Stomach (tissue), 9 donors: ENCODE results near the gene TGDS. TPM values are rescaled to one million over a fixed set of nuclear protein-coding genes. Genes with fewer than 3 reads are reported as not detected.

Experiments used
- DNase-seq, 2 donors: peaks; one replicate each; pipeline versions ENCODE4 v3.0.0 to v3.0.0-alpha.2; 2013 to 2019
- H3K27ac ChIP-seq, 5 donors: fragments of 200-600 bp in 4 of 5; sonication (generic) in 4 of 5; one replicate each; pipeline ENCODE4 v1.5.1; 2013 to 2019; ENCODE audit warnings: mild to moderate bottlenecking in 1 of 5, moderate library complexity in 1 of 5
- H3K27me3 ChIP-seq, 3 donors: fragments of 200-600 bp; sonication (generic); one replicate each; pipeline ENCODE4 v1.5.1; 2017 to 2019; ENCODE audit warnings: mixed run types in 1 of 3
- H3K36me3 ChIP-seq, 4 donors: fragments of 200-600 bp; sonication (generic); 1 replicate in 3 of 4; 2 replicates in 1 of 4; pipeline ENCODE4 v1.5.1; 2016 to 2019
- H3K4me1 ChIP-seq, 4 donors: fragments of 200-600 bp; sonication (generic); one replicate each; pipeline ENCODE4 v1.5.1; 2016 to 2019
- H3K4me3 ChIP-seq, 4 donors: fragments of 200-600 bp; sonication (generic) in 3 of 4; one replicate each; pipeline ENCODE4 v1.5.1; 2016 to 2019; ENCODE audit warnings: mild to moderate bottlenecking in 1 of 4
- H3K9me3 ChIP-seq, 4 donors: fragments of 200-600 bp; sonication (generic); one replicate each; pipeline ENCODE4 v1.5.1; 2016 to 2019
- EP300 ChIP-seq: sonication (generic); formaldehyde crosslinking; IDR thresholded peaks from one replicate; pipeline ENCODE4 v1.6.1; 2017; ENCODE audit warnings: antibody characterized with exemption
- POLR2A ChIP-seq, 4 donors: fragments of 450-650 bp; IDR thresholded peaks; one replicate each; pipeline ENCODE4 v1.6.1; 2016; ENCODE audit warnings: antibody characterized with exemption in 4 of 4, control low read depth in 2 of 4, mild to moderate bottlenecking in 1 of 4, moderate library complexity in 1 of 4
- POLR2AphosphoS5 ChIP-seq, 3 donors: sonication (generic); formaldehyde crosslinking; IDR thresholded peaks; one replicate each; pipeline ENCODE4 v1.6.1; 2016; ENCODE audit warnings: antibody characterized with exemption in 3 of 3
- WGBS, 5 donors: extraction: QIAGEN DNeasy Blood & Tissue Kit in 3 of 5; methylation state at CpG; one replicate each; pipeline versions ENCODE4 v1.1.5 to v1.1.7; 2013 to 2018; 5-methylcytosine and 5-hydroxymethylcytosine counted together
- intact Hi-C: fragments of 100-400 bp; cut with DNase I; formaldehyde crosslinking; loops from one replicate; pipeline ENCODE4 v1.15.1; 2023; ENCODE audit warnings: low total_unique reads
- polyA plus RNA-seq, 3 donors: library from polyadenylated mRNA; stranded (reverse); fragments of 200-250 nt; gene quantifications; one replicate each; pipeline ENCODE4 v1.2.3, GENCODE V29; 2013
- total RNA-seq, 5 donors: library from RNA; depleted of rRNA; stranded (reverse); fragments of >200 nt; gene quantifications; one replicate each; pipeline versions ENCODE4 v1.1.0 to v1.2.3, GENCODE V29; 2014 to 2016
- TF ChIP-seq, protein P1 (sequence below), 7 experiments: fragments of 450-650 bp in 4 of 7; fragments of 200-600 bp in 3 of 7; sonication (generic) in 3 of 7; IDR thresholded peaks; one replicate each; pipeline ENCODE4 v1.5.1; 2016 to 2019; ENCODE audit warnings: antibody characterized with exemption in 7 of 7, control low read depth in 2 of 7, mild to moderate bottlenecking in 1 of 7
- donor health status: healthy with polysubstance abuse.
- donor health status: Bipolar disorder and iron deficiency.
- donor health status: healthy.

Gene TGDS
- total and polyA plus RNA-seq, 8 donors = 3.6 to 21.8 (median 8.2) TPM; not detected in 1

DNA sequence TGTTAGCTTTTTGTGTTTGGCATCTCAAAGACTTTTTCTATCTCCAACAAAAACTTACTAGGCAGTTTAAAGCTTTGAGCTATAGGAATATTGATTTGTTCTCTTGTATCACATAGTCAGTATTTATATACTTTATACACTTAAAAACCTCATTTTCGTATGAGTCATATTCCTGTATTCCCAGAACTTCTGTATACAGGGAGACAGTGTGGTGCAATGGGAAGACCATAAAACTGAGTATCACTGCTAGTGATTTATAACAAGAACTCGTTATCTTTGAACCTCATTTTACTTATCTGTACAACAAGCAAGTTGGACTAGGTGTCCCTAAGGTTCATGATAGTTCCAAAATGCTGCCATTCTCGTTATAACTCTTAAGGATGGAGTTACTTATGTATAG is 12.0 kb upstream of the TGDS start:
- WGBS, 5 donors = 48 to 71% (median 67%) methylated on average over 3 of the region's 3 CpGs
- no peaks in the 10 kb centered on the region for H3K27me3 ChIP-seq
- no peak for DNase-seq
- no peak for TF ChIP-seq EP300
- no peak for TF ChIP-seq POLR2A (IDR thresholded peaks at IDR 0.05)
- TF ChIP-seq, protein P1, sequence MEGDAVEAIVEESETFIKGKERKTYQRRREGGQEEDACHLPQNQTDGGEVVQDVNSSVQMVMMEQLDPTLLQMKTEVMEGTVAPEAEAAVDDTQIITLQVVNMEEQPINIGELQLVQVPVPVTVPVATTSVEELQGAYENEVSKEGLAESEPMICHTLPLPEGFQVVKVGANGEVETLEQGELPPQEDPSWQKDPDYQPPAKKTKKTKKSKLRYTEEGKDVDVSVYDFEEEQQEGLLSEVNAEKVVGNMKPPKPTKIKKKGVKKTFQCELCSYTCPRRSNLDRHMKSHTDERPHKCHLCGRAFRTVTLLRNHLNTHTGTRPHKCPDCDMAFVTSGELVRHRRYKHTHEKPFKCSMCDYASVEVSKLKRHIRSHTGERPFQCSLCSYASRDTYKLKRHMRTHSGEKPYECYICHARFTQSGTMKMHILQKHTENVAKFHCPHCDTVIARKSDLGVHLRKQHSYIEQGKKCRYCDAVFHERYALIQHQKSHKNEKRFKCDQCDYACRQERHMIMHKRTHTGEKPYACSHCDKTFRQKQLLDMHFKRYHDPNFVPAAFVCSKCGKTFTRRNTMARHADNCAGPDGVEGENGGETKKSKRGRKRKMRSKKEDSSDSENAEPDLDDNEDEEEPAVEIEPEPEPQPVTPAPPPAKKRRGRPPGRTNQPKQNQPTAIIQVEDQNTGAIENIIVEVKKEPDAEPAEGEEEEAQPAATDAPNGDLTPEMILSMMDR (IDR thresholded peaks at IDR 0.05) = no peak
- TF ChIP-seq POLR2AphosphoS5 (IDR thresholded peaks at IDR 0.05) = no peak
- H3K9me3 ChIP-seq = no peaks in the 10 kb centered on the region
- no peak overlapping the region for H3K4me3 ChIP-seq
- H3K36me3 ChIP-seq = peaks cover 6 to 44% (median 38%) of the 10 kb centered on the region in 4 donors
- no peak overlapping the region for H3K27ac ChIP-seq
- H3K4me1 ChIP-seq = peaks cover 0 to 34% (median 5%) of the 10 kb centered on the region in 4 donors
- intact Hi-C loops = no loop called here

DNA sequence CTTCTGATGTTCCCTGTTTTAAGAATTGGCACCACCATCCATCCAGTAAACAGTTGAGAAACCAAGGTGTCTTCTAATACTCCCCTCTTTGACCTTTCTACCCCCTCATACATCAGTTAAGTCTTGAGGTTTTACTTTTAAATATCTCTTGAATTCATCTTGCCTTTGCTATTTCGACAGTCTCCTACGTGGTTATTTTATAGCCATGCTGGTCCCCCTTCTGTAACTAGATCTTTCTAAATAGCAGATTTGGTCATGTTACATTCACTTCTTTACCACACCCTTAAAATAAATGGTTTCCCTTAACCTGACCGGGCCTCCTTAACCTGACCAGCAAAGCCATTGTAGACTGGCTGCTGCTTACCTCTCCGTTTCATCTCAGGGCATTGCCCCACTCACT is 11.1 kb upstream of the TGDS start:
- WGBS, 5 donors = 58 to 73% (median 67%) methylated on average over 4 of the region's 4 CpGs
- TF ChIP-seq, protein P1 (IDR thresholded peaks at IDR 0.05) = no peak
- TF ChIP-seq EP300 = no peak
- TF ChIP-seq POLR2AphosphoS5 (IDR thresholded peaks at IDR 0.05) = no peak
- Histone ChIP-seq H3K36me3 (peaks cover 6 to 37% (median 34%) of the 10 kb centered on the region in 4 donors), H3K9me3 (no peaks in the 10 kb centered on the region), H3K4me1 (peaks cover 0 to 41% (median 12%) of the 10 kb centered on the region in 4 donors), H3K4me3 (no peak overlapping the region), H3K27me3 (no peaks in the 10 kb centered on the region), H3K27ac (no peak overlapping the region)
- intact Hi-C loops = no loop called here
- no peak for DNase-seq

GRCh38 chr13:94602467-94602866 is 6.5 kb upstream of the TGDS start:
- peak overlapping the region in 4 of 5 donors; percentile 84 to 96 (median 88) for H3K27ac ChIP-seq

DNA sequence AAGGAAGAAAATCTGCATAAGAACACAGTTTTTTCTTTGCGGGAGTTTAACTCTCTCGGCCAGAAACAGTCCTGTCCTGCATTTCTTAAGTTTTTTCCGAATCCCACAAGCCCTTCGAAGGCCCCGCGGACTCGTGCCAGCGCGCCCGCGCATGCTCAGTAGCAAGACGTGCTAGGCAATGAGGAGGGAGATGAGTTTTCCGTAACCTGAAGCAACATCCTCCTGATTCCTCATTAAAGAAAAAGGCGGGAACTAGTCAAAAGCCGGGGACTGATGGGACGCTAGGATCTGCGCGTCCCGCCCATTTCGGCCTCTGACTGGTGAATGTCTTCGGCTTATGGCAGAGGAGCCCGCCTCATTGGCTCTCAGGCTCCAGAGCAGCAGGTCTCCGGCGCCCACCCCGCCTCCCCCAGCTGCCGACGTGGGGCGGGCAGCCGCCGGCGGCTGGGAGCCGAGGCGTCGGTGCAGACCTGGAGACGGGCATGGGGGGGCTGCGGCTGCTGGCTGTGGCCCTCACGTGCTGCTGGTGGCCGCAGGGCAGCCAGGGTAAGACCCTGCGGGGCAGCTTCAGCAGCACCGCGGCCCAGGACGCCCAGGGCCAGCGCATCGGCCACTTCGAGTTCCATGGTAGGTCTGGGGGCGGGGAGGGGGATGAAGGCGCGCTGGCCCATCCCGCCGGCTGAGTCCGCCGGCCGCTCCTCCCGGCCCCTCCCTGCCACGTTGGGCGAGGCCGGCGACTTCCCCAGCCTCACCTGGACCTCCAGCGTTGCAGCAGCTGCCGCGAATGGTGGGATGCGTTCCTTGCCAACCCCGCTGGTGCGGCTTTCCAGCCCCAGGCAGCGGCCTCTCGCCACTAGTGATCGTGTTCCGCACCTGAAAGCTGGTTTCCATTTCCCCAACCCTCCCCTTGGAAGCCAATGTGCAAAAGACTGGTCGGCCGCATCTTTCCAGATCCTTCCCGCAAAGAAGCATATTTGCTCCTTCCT is 5.8 kb upstream of the TGDS start, which contains the start of gene GPR180:
GPR180 (plus strand) TSS at position 412 of the 986 bp plus-strand sequence; CDS start at position 483, 71 bp downstream.
- intact Hi-C loops = no loop called here
- H3K9me3 ChIP-seq = no peaks in the 10 kb centered on the region
- DNase-seq = peak; percentile 96 to 99
- 0 to 1% (median 0%) methylated on average over 34 to 71 of the region's 71 CpGs for WGBS, 5 donors
- H3K36me3 ChIP-seq = peaks cover 0 to 16% (median 11%) of the 10 kb centered on the region in 4 donors
- H3K4me1 ChIP-seq = peaks cover 0 to 25% (median 15%) of the 10 kb centered on the region in 4 donors
- peak within 1 kb of the TSS; percentile 82 to 95 (median 87) for H3K4me3 ChIP-seq
- TF ChIP-seq POLR2A (IDR thresholded peaks at IDR 0.05) = peak in 1 of 4 donors; percentile 77
- peak; percentile 28 to 85 (median 72) for TF ChIP-seq POLR2AphosphoS5 (IDR thresholded peaks at IDR 0.05)
- no peak for TF ChIP-seq EP300
- TF ChIP-seq, protein P1 (IDR thresholded peaks at IDR 0.05) = no peak
- H3K27me3 ChIP-seq = no peaks in the 10 kb centered on the region
- H3K27ac ChIP-seq = peak within 1 kb of the TSS; percentile 84 to 96 (median 89)

More at GRCh38 chr13:94602467-94602866, 6.5 kb upstream of the TGDS start:
- TF ChIP-seq, protein P1 (IDR thresholded peaks at IDR 0.05) = no peak
- WGBS, 5 donors = 29 to 56% (median 48%) methylated on average over 1 of the region's 1 CpG
- Histone ChIP-seq H3K4me3 (peak overlapping the region; percentile 82 to 95 (median 87)), H3K9me3 (no peaks in the 10 kb centered on the region), H3K36me3 (peaks cover 0 to 20% (median 17%) of the 10 kb centered on the region in 4 donors), H3K4me1 (peaks cover 0 to 30% (median 15%) of the 10 kb centered on the region in 4 donors), H3K27me3 (no peaks in the 10 kb centered on the region)
- intact Hi-C loops = no loop called here
- DNase-seq = no peak
